ENCODE measurements around the gene ZNRF1.

DNA sequence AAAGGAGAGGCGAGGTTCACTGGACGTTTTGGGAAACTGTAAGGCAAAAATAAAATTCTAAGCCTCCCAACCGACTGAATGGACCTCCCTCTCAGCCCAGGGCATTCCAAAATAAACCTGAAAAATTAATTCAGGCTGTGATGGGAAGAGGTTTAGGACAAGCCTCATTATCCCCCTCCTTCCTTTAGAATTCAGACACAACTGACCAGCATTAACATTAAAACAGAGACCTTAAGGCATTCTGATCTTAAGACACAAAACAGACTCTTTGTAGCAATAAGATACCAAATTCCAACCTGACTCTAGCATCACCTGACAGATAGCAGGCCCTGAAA is 118.1 kb downstream of the ZNRF1 start:
- TF ChIP-seq SMAD9 (CRISPR knock-in tag; IDR thresholded peaks at IDR 0.05) (no peak; the same call in 1 of the 2 replicates), TARDBP (CRISPR knock-in tag; IDR thresholded peaks at IDR 0.05) (no peak), NFE2L2 (IDR thresholded peaks at IDR 0.05; ENCODE audit: low read length) (no peak), BRCA1 (CRISPR knock-in tag; IDR thresholded peaks at IDR 0.05) (no peak), TBP (CRISPR knock-in tag; IDR thresholded peaks at IDR 0.05) (no peak)
- TF ChIP-seq, protein P1, sequence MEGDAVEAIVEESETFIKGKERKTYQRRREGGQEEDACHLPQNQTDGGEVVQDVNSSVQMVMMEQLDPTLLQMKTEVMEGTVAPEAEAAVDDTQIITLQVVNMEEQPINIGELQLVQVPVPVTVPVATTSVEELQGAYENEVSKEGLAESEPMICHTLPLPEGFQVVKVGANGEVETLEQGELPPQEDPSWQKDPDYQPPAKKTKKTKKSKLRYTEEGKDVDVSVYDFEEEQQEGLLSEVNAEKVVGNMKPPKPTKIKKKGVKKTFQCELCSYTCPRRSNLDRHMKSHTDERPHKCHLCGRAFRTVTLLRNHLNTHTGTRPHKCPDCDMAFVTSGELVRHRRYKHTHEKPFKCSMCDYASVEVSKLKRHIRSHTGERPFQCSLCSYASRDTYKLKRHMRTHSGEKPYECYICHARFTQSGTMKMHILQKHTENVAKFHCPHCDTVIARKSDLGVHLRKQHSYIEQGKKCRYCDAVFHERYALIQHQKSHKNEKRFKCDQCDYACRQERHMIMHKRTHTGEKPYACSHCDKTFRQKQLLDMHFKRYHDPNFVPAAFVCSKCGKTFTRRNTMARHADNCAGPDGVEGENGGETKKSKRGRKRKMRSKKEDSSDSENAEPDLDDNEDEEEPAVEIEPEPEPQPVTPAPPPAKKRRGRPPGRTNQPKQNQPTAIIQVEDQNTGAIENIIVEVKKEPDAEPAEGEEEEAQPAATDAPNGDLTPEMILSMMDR (CRISPR knock-in tag; IDR thresholded peaks at IDR 0.05), result no peak
- TF ChIP-seq, protein P2, sequence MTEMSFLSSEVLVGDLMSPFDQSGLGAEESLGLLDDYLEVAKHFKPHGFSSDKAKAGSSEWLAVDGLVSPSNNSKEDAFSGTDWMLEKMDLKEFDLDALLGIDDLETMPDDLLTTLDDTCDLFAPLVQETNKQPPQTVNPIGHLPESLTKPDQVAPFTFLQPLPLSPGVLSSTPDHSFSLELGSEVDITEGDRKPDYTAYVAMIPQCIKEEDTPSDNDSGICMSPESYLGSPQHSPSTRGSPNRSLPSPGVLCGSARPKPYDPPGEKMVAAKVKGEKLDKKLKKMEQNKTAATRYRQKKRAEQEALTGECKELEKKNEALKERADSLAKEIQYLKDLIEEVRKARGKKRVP (CRISPR knock-in tag; IDR thresholded peaks at IDR 0.05), result no peak

All from HepG2 (cell line).